ENCODE data around the gene SETDB1.

The SETDB1 gene

GRCh38 chr1:150999926-151000325, 73.8 kb downstream of the SETDB1 start:
- FAIRE-seq (no peak), DNase-seq (ENCODE audit: insufficient read length, low spot score) (no peak)

- FAIRE-seq (no peak), DNase-seq (ENCODE audit: insufficient read length, low spot score) (no peak)
Measured at GRCh38 chr1:151000408-151000807, 74.2 kb downstream of the SETDB1 start.

GRCh38 chr1:151001602-151002001, 75.4 kb downstream of the SETDB1 start:
- DNase-seq (ENCODE audit: insufficient read length, low spot score): no peak
- FAIRE-seq: no peak

- no peak for FAIRE-seq
- no peak for DNase-seq (ENCODE audit: insufficient read length, low spot score)
Measured at GRCh38 chr1:151002051-151002450, 75.9 kb downstream of the SETDB1 start.

- DNase-seq (ENCODE audit: insufficient read length, low spot score): no peak
- FAIRE-seq: no peak
Measured at GRCh38 chr1:151002611-151003010, 76.4 kb downstream of the SETDB1 start.

GRCh38 chr1:151003180-151003579, 77.0 kb downstream of the SETDB1 start:
- FAIRE-seq (no peak), DNase-seq (ENCODE audit: insufficient read length, low spot score) (no peak)

- DNase-seq (ENCODE audit: insufficient read length, low spot score) (no peak), FAIRE-seq (no peak)
Measured at GRCh38 chr1:151005729-151006319, 79.7 kb downstream of the SETDB1 start.

- no peak for FAIRE-seq
Measured at GRCh38 chr1:151006327-151007052, 80.3 kb downstream of the SETDB1 start, which contains the start of gene MINDY1. TSS of gene MINDY1 (minus strand) at chr1:151006902. CDS start at chr1:151002617, 4,285 bp downstream.

GRCh38 chr1:151007853-151008243, 81.7 kb downstream of the SETDB1 start:
- FAIRE-seq: no peak

More at GRCh38 chr1:151006327-151007052, 80.3 kb downstream of the SETDB1 start, which contains the start of gene MINDY1:
- peak; percentile 76 for DNase-seq (ENCODE audit: insufficient read length, low spot score)

GRCh38 chr1:151008244-151009205, 82.4 kb downstream of the SETDB1 start, which contains the start of gene PRUNE1:
TSS of gene PRUNE1 (plus strand) at chr1:151008449. CDS start at chr1:151008633, 184 bp downstream.
- no peak for FAIRE-seq

More at GRCh38 chr1:151007853-151008243, 81.7 kb downstream of the SETDB1 start:
- no peak for DNase-seq (ENCODE audit: insufficient read length, low spot score)

GRCh38 chr1:151009206-151009587, 83.0 kb downstream of the SETDB1 start:
- FAIRE-seq: no peak
- DNase-seq (ENCODE audit: insufficient read length, low spot score): no peak

More at GRCh38 chr1:151008244-151009205, 82.4 kb downstream of the SETDB1 start, which contains the start of gene PRUNE1:
- DNase-seq (ENCODE audit: insufficient read length, low spot score): peak; percentile 96

- FAIRE-seq: no peak
- no peak for DNase-seq (ENCODE audit: insufficient read length, low spot score)
Measured at GRCh38 chr1:151009674-151010345, 83.6 kb downstream of the SETDB1 start.

- FAIRE-seq (no peak), DNase-seq (ENCODE audit: insufficient read length, low spot score) (no peak)
Measured at GRCh38 chr1:151010346-151010726, 84.2 kb downstream of the SETDB1 start.

- DNase-seq (ENCODE audit: insufficient read length, low spot score): no peak
- no peak for FAIRE-seq
Measured at GRCh38 chr1:151011154-151011850, 85.1 kb downstream of the SETDB1 start.

- FAIRE-seq (no peak), DNase-seq (ENCODE audit: insufficient read length, low spot score) (no peak)
Measured at GRCh38 chr1:151012684-151013471, 86.7 kb downstream of the SETDB1 start.

GRCh38 chr1:151013518-151013917, 87.4 kb downstream of the SETDB1 start:
- no peak for DNase-seq (ENCODE audit: insufficient read length, low spot score)
- FAIRE-seq: no peak
